ENCODE data around the gene ARHGAP22. TPM values are rescaled to one million over a fixed set of nuclear protein-coding genes. Genes with fewer than 3 reads are reported as not detected.
"Not testable (repeated sequence)": the region's sequence is repeated elsewhere in the genome, so short reads cannot be mapped to it uniquely, and the experiment has no call there.

Gene ARHGAP22, protein sequence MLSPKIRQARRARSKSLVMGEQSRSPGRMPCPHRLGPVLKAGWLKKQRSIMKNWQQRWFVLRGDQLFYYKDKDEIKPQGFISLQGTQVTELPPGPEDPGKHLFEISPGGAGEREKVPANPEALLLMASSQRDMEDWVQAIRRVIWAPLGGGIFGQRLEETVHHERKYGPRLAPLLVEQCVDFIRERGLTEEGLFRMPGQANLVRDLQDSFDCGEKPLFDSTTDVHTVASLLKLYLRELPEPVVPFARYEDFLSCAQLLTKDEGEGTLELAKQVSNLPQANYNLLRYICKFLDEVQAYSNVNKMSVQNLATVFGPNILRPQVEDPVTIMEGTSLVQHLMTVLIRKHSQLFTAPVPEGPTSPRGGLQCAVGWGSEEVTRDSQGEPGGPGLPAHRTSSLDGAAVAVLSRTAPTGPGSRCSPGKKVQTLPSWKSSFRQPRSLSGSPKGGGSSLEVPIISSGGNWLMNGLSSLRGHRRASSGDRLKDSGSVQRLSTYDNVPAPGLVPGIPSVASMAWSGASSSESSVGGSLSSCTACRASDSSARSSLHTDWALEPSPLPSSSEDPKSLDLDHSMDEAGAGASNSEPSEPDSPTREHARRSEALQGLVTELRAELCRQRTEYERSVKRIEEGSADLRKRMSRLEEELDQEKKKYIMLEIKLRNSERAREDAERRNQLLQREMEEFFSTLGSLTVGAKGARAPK
- 1.0 TPM for total RNA-seq

DNA sequence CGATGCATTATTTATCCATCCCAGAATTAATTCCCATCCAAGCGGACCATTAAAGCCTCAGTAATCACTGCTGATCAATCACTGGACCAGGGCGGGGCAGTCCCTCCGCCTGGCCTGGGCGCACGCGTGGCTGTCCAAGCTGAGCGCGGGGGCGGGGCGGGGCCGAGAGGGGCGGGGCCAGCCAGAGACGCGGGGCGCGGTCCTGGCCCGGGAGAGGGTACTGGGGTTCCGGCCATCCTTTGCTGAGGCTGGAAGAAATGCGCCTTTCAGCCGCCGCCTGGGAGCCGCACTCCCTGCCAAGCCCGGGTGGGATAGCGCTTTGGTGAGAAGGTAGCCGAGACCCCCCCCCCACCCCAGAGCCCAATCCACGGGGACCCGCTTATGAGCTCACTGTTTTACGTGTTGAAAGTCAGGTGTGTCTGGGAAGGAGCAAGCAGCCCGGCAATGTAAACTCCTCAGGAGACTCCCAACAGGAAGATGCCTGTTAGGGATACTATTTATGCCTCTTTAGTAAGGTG, at the start of gene ARHGAP22:
Gene ARHGAP22 (minus strand): TSS at position 83 of the 518 bp plus-strand sequence. CDS start 277 bp downstream, outside the sequence.
- peaks cover 0 to 2% (median 0%) of the 10 kb centered on the region in 3 donors for H3K36me3 ChIP-seq (ENCODE audit: control insufficient read depth in 3 of 3, insufficient read depth in 3 of 3, low read length in 3 of 3)
- peaks cover 10 to 19% (median 18%) of the 10 kb centered on the region in 3 donors for H3K4me1 ChIP-seq (ENCODE audit: control insufficient read depth in 3 of 3, insufficient read depth in 3 of 3, low read length in 3 of 3)
- peak within 1 kb of the TSS; percentile 40 to 64 (median 51) for H3K9ac ChIP-seq (ENCODE audit: low read depth in 1 of 3, low read length in 3 of 3)
- no peaks in the 10 kb centered on the region for H3K9me3 ChIP-seq (ENCODE audit: control insufficient read depth in 3 of 3, low read length in 3 of 3)
- H3K27ac ChIP-seq (ENCODE audit: low read depth, low read length), result no peak within 1 kb of the TSS
- peak within 1 kb of the TSS; percentile 56 to 78 (median 70) for H3K4me3 ChIP-seq (ENCODE audit: low read length in 3 of 3)
- peaks cover 3 to 30% (median 17%) of the 10 kb centered on the region in 3 donors for H3K27me3 ChIP-seq (ENCODE audit: control insufficient read depth in 3 of 3, insufficient read depth in 3 of 3, low read length in 3 of 3)

DNA sequence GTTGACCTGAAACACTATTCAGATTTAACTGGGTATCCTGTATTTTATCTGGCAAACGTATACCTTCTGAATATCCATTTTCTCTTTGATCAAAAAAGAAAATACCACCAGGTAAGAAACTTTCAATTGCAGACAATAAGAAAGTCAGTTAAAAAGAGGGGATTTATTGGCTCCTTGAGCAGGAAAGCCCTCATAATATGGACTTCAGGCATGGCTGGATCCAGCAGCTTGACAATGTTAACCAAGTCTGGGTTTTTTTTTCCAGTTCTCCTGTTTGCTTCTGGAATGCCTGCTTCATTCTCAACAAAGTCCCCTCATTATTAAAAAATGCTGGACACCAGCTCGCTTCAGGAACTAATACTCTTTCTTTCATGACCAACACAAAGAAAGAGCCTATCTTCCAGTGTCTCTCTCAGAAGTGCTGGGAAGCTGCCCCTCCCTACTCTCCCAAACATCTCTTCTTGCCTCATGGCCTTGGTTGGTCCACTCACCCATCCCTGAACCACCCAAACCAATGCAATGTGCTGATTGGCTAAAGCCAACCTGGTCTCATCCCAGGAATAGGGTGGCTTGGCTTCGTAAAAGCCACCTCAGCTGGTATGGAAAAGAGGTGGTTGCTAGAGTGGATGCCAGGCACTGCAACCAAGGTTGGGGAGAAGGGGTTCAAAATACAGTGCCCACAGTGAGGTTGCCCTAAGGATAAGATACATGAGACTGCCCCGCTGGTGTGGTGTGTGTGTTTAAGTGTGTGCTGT, 49.2 kb upstream of the ARHGAP22 start:
- Histone ChIP-seq H3K4me1 (ENCODE audit: control insufficient read depth in 3 of 3, insufficient read depth in 3 of 3, low read length in 3 of 3) (peaks cover 11 to 15% (median 14%) of the 10 kb centered on the region in 3 donors), H3K36me3 (ENCODE audit: control insufficient read depth in 3 of 3, insufficient read depth in 3 of 3, low read length in 3 of 3) (no peaks in the 10 kb centered on the region), H3K27ac (ENCODE audit: low read depth, low read length) (no peak overlapping the region), H3K4me3 (ENCODE audit: low read length in 3 of 3) (no peak overlapping the region), H3K9ac (ENCODE audit: low read depth in 1 of 3, low read length in 3 of 3) (no peak overlapping the region), H3K9me3 (ENCODE audit: control insufficient read depth in 3 of 3, low read length in 3 of 3) (no peaks in the 10 kb centered on the region), H3K27me3 (ENCODE audit: control insufficient read depth in 3 of 3, insufficient read depth in 3 of 3, low read length in 3 of 3) (peaks cover 0 to 7% (median 6%) of the 10 kb centered on the region in 3 donors)

- Histone ChIP-seq H3K27me3 (ENCODE audit: control insufficient read depth in 3 of 3, insufficient read depth in 3 of 3, low read length in 3 of 3) (peaks cover 0 to 7% (median 6%) of the 10 kb centered on the region in 3 donors), H3K36me3 (ENCODE audit: control insufficient read depth in 3 of 3, insufficient read depth in 3 of 3, low read length in 3 of 3) (no peaks in the 10 kb centered on the region), H3K4me1 (ENCODE audit: control insufficient read depth in 3 of 3, insufficient read depth in 3 of 3, low read length in 3 of 3) (peaks cover 11 to 15% (median 14%) of the 10 kb centered on the region in 3 donors), H3K9me3 (ENCODE audit: control insufficient read depth in 3 of 3, low read length in 3 of 3) (no peaks in the 10 kb centered on the region), H3K27ac (ENCODE audit: low read depth, low read length) (no peak overlapping the region), H3K4me3 (ENCODE audit: low read length in 3 of 3) (no peak overlapping the region), H3K9ac (ENCODE audit: low read depth in 1 of 3, low read length in 3 of 3) (no peak overlapping the region)
These were observed 48.5 kb upstream of the ARHGAP22 start for GRCh38 chr10:48653347-48653746.

DNA sequence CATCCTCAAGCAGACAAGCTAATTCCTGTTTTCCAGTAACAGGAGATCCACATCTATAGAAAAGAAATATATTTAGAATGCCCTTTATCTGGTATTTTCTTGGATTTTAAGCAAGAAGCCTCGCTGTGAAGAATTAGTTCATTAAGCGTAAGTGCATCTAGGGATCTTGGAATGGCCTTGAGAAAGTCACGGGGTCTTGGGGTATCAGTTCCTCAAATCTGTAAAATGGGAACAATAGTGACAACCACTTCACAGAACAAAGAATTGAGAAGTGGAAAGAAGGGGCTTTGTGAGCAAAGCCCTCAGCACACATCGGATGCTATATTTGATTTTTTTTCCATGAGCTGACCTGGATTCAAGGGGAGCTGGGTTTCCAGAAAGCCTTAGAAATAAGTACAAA, 47.5 kb upstream of the ARHGAP22 start:
- Histone ChIP-seq H3K9ac (ENCODE audit: low read depth in 1 of 3, low read length in 3 of 3) (no peak overlapping the region), H3K27me3 (ENCODE audit: control insufficient read depth in 3 of 3, insufficient read depth in 3 of 3, low read length in 3 of 3) (peaks cover 0 to 7% (median 6%) of the 10 kb centered on the region in 3 donors), H3K9me3 (ENCODE audit: control insufficient read depth in 3 of 3, low read length in 3 of 3) (no peaks in the 10 kb centered on the region), H3K4me3 (ENCODE audit: low read length in 3 of 3) (no peak overlapping the region), H3K36me3 (ENCODE audit: control insufficient read depth in 3 of 3, insufficient read depth in 3 of 3, low read length in 3 of 3) (no peaks in the 10 kb centered on the region), H3K27ac (ENCODE audit: low read depth, low read length) (no peak overlapping the region), H3K4me1 (ENCODE audit: control insufficient read depth in 3 of 3, insufficient read depth in 3 of 3, low read length in 3 of 3) (peaks cover 11 to 15% (median 14%) of the 10 kb centered on the region in 3 donors)

DNA sequence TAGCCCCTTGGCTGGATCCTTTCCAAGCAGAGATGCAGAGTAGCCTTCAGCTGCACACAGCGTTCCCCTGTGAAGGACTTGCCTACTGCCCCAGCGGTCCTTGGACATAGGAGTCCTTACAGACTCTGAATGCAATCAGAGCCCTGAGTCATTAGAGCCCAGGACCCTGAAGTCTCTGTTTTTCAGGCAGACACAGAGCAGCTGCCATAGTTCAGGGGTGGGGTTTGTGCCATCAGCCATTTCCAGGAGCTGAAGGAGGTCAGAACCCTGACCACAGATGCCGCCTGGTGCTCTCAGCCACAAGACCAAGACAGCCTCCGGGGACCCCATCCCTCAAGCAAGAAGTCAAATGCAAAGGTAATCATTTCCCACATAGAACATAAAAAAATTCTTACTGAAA, 47.0 kb upstream of the ARHGAP22 start:
- no peak overlapping the region for H3K27ac ChIP-seq (ENCODE audit: low read depth, low read length)
- H3K27me3 ChIP-seq (ENCODE audit: control insufficient read depth in 3 of 3, insufficient read depth in 3 of 3, low read length in 3 of 3), result peaks cover 0 to 5% (median 2%) of the 10 kb centered on the region in 3 donors
- H3K9ac ChIP-seq (ENCODE audit: low read depth in 1 of 3, low read length in 3 of 3), result no peak overlapping the region
- H3K4me1 ChIP-seq (ENCODE audit: control insufficient read depth in 3 of 3, insufficient read depth in 3 of 3, low read length in 3 of 3), result peaks cover 11 to 15% (median 14%) of the 10 kb centered on the region in 3 donors
- no peaks in the 10 kb centered on the region for H3K9me3 ChIP-seq (ENCODE audit: control insufficient read depth in 3 of 3, low read length in 3 of 3)
- H3K4me3 ChIP-seq (ENCODE audit: low read length in 3 of 3), result no peak overlapping the region
- no peaks in the 10 kb centered on the region for H3K36me3 ChIP-seq (ENCODE audit: control insufficient read depth in 3 of 3, insufficient read depth in 3 of 3, low read length in 3 of 3)

- Histone ChIP-seq H3K4me3 (ENCODE audit: low read length in 3 of 3) (no peak overlapping the region), H3K9ac (ENCODE audit: low read depth in 1 of 3, low read length in 3 of 3) (no peak overlapping the region), H3K9me3 (ENCODE audit: control insufficient read depth in 3 of 3, low read length in 3 of 3) (no peaks in the 10 kb centered on the region), H3K36me3 (ENCODE audit: control insufficient read depth in 3 of 3, insufficient read depth in 3 of 3, low read length in 3 of 3) (no peaks in the 10 kb centered on the region), H3K4me1 (ENCODE audit: control insufficient read depth in 3 of 3, insufficient read depth in 3 of 3, low read length in 3 of 3) (peaks cover 8 to 10% (median 9%) of the 10 kb centered on the region in 3 donors), H3K27me3 (ENCODE audit: control insufficient read depth in 3 of 3, insufficient read depth in 3 of 3, low read length in 3 of 3) (no peaks in the 10 kb centered on the region), H3K27ac (ENCODE audit: low read depth, low read length) (no peak overlapping the region)
These were observed 46.4 kb upstream of the ARHGAP22 start for GRCh38 chr10:48651293-48651692.

GRCh38 chr10:48649349-48649944, 44.6 kb upstream of the ARHGAP22 start:
- Histone ChIP-seq H3K36me3 (ENCODE audit: control insufficient read depth in 3 of 3, insufficient read depth in 3 of 3, low read length in 3 of 3) (no peaks in the 10 kb centered on the region), H3K4me3 (ENCODE audit: low read length in 3 of 3) (no peak overlapping the region)

DNA sequence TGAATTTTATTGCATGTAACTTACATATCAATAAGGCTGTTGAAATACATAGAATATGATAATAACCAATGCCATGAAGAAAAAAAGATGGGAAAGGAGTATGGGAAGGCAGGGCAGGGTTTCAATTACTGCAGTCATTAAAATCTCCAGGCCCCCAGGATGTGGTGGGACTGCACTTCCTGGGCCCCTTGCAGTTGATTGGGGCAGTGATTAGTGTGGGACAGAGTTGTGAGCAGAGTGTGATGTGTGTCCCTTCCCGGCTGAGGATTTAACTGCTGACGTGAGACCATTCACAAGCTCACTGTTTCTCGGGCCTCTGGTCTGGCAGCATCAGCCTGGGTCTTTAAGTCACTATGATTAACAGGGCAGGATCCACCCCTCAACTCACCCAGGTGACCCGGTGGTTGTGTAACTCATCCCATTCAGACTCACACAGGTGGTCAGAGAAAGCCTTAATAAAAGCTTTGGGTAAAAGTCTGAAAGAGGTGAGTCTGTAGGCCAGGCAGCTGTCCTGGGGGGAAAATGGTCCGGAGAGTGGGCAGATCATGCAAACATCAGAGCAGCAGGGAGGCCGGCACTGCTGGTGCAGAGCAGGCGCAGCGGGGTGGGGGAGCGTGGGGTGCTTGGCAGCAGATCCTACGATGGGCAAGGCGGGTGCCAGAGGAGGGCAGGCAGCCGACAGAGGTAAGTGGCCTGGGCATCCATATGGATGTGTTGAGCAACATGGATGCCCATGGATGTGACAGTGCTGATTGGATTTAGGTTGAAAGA, 43.5 kb upstream of the ARHGAP22 start:
- H3K9ac ChIP-seq (ENCODE audit: low read depth in 1 of 3, low read length in 3 of 3), result no peak overlapping the region
- H3K27me3 ChIP-seq (ENCODE audit: control insufficient read depth in 3 of 3, insufficient read depth in 3 of 3, low read length in 3 of 3), result no peaks in the 10 kb centered on the region
- H3K4me3 ChIP-seq (ENCODE audit: low read length in 3 of 3), result no peak overlapping the region
- H3K36me3 ChIP-seq (ENCODE audit: control insufficient read depth in 3 of 3, insufficient read depth in 3 of 3, low read length in 3 of 3), result no peaks in the 10 kb centered on the region
- no peak overlapping the region for H3K27ac ChIP-seq (ENCODE audit: low read depth, low read length)
- H3K4me1 ChIP-seq (ENCODE audit: control insufficient read depth in 3 of 3, insufficient read depth in 3 of 3, low read length in 3 of 3), result no peaks in the 10 kb centered on the region
- H3K9me3 ChIP-seq (ENCODE audit: control insufficient read depth in 3 of 3, low read length in 3 of 3), result no peaks in the 10 kb centered on the region

More at GRCh38 chr10:48649349-48649944, 44.6 kb upstream of the ARHGAP22 start:
- Histone ChIP-seq H3K9me3 (ENCODE audit: control insufficient read depth in 3 of 3, low read length in 3 of 3) (no peaks in the 10 kb centered on the region), H3K9ac (ENCODE audit: low read depth in 1 of 3, low read length in 3 of 3) (no peak overlapping the region), H3K4me1 (ENCODE audit: control insufficient read depth in 3 of 3, insufficient read depth in 3 of 3, low read length in 3 of 3) (no peaks in the 10 kb centered on the region), H3K27ac (ENCODE audit: low read depth, low read length) (no peak overlapping the region), H3K27me3 (ENCODE audit: control insufficient read depth in 3 of 3, insufficient read depth in 3 of 3, low read length in 3 of 3) (no peaks in the 10 kb centered on the region)

- H3K9me3 ChIP-seq (ENCODE audit: control insufficient read depth in 3 of 3, low read length in 3 of 3); H3K4me3 ChIP-seq (ENCODE audit: low read length in 3 of 3); H3K4me1 ChIP-seq (ENCODE audit: control insufficient read depth in 3 of 3, insufficient read depth in 3 of 3, low read length in 3 of 3); H3K36me3 ChIP-seq (ENCODE audit: control insufficient read depth in 3 of 3, insufficient read depth in 3 of 3, low read length in 3 of 3); H3K9ac ChIP-seq (ENCODE audit: low read depth in 1 of 3, low read length in 3 of 3); H3K27ac ChIP-seq (ENCODE audit: low read depth, low read length); H3K27me3 ChIP-seq (ENCODE audit: control insufficient read depth in 3 of 3, insufficient read depth in 3 of 3, low read length in 3 of 3): not testable (repeated sequence)
These were observed 42.2 kb upstream of the ARHGAP22 start for GRCh38 chr10:48647073-48647472.
